A549 (cell line): ENCODE results near the gene VIPR2.

Source experiments
- CTCF ChIP-seq: fragments of >200 bp; sonication (Bioruptor Twin); formaldehyde crosslinking; IDR thresholded peaks from 3 replicates; pipeline ENCODE4 v1.5.1; 2016
- EP300 ChIP-seq, 2 experiments: fragments of >200 bp; sonication (Bioruptor Twin); formaldehyde crosslinking; IDR thresholded peaks; 2 replicates in 1 of 2; 3 replicates in 1 of 2; pipeline ENCODE4 v1.6.1; 2016 to 2017
- MAX ChIP-seq: IDR thresholded peaks from 2 replicates; pipeline ENCODE4 v1.6.1; 2012
- NR3C1 ChIP-seq: fragments of >200 bp; sonication (Bioruptor Twin); formaldehyde crosslinking; IDR thresholded peaks from 3 replicates; pipeline ENCODE4 v1.6.1; 2017
- POLR2A ChIP-seq: IDR thresholded peaks from 2 replicates; pipeline ENCODE4 v1.6.1; 2012; ENCODE audit warnings: mild to moderate bottlenecking, low read length
- RCOR1 ChIP-seq: fragments of 150-350 bp; IDR thresholded peaks from 2 replicates; pipeline ENCODE4 v1.6.1; 2014; ENCODE audit warnings: antibody characterized with exemption, low read length, low read depth
- RFX5 ChIP-seq: fragments of 450-650 bp; IDR thresholded peaks from 2 replicates; pipeline ENCODE4 v1.7.1; 2014; ENCODE audit warnings: antibody characterized with exemption, mild to moderate bottlenecking, moderate library complexity

- TF ChIP-seq POLR2A (no peak), CTCF (no peak), NR3C1 (no peak), RFX5 (no peak), EP300 (IDR thresholded peaks at IDR 0.05) (no peak), MAX (no peak), RCOR1 (no peak)
These were observed 81.4 kb downstream of the VIPR2 start for GRCh38 chr7:159063046-159063840.
